A673 (cell line): ENCODE measurements around the gene SUMF1. TPM values are rescaled to one million over a fixed set of nuclear protein-coding genes. Genes with fewer than 3 reads are reported as not detected.

Experiments
- BruUV-seq: library from RNA; stranded (reverse); fragments of 400-500 nt; replicated peaks from 2 replicates; lab custom pipeline; 2021; lab: Mats Ljungman, UMichigan
- CTCF ChIA-PET: fragments of 300-600 bp; sonication (Branson Sonifier 250); formaldehyde crosslinking; loops from one replicate; lab custom pipeline; 2022; ENCODE audit warnings: antibody characterized with exemption; lab: Charles Lee
- POLR2A ChIA-PET: fragments of 300-600 bp; sonication (Branson Sonifier 250); formaldehyde crosslinking; loops from one replicate; lab custom pipeline; 2022; ENCODE audit warnings: antibody characterized with exemption; ENCODE audit not compliant: low non-redundant PET; lab: Charles Lee
- DNase-seq: peaks from one replicate; pipeline ENCODE4 v3.0.0-alpha.2; 2015; ENCODE audit warnings: low spot score
- H3K27ac ChIP-seq: fragments of 200-600 bp; sonication (generic); 2 replicates; pipeline ENCODE4 v1.5.1; 2016; ENCODE audit warnings: mixed run types, low read depth, mild to moderate bottlenecking, mixed read lengths, antibody characterized with exemption, low read length; ENCODE audit not compliant: poor library complexity, severe bottlenecking
- H3K27me3 ChIP-seq: fragments of 200-600 bp; sonication (generic); replicated peaks from 2 replicates; pipeline ENCODE4 v1.6.1; 2017; ENCODE audit warnings: mixed run types, low read depth, mild to moderate bottlenecking, mixed read lengths, antibody characterized with exemption, low read length; ENCODE audit not compliant: insufficient read depth, poor library complexity
- H3K36me3 ChIP-seq: fragments of 200-600 bp; sonication (generic); 2 replicates; pipeline ENCODE4 v1.6.1; 2016; ENCODE audit warnings: mixed run types, mild to moderate bottlenecking, mixed read lengths, antibody characterized with exemption, low read length; ENCODE audit not compliant: insufficient read depth, poor library complexity, severe bottlenecking
- H3K4me1 ChIP-seq: fragments of 200-600 bp; sonication (generic); 2 replicates; pipeline ENCODE4 v1.6.1; 2017; ENCODE audit warnings: mixed run types, mild to moderate bottlenecking, mixed read lengths, antibody characterized with exemption, low read length; ENCODE audit not compliant: insufficient read depth, poor library complexity, severe bottlenecking
- H3K4me3 ChIP-seq: fragments of 200-600 bp; sonication (generic); 2 replicates; pipeline ENCODE4 v1.5.1; 2016; ENCODE audit warnings: low read depth, mixed run types, mild to moderate bottlenecking, mixed read lengths, low read length; ENCODE audit not compliant: poor library complexity, severe bottlenecking
- H3K9me3 ChIP-seq: fragments of 200-600 bp; sonication (generic); 2 replicates; pipeline ENCODE4 v1.6.1; 2016; ENCODE audit warnings: mixed run types, low read depth, mild to moderate bottlenecking, mixed read lengths, antibody characterized with exemption, low read length; ENCODE audit not compliant: poor library complexity, severe bottlenecking
- CTCF ChIP-seq: fragments of 300-800, 200-600 bp; sonication (generic); conservative IDR thresholded peaks from 2 replicates; pipeline ENCODE4 v1.5.1; 2017; ENCODE audit warnings: low read depth, mild to moderate bottlenecking, antibody characterized with exemption, low read length, moderate library complexity, mixed read lengths
- EZH2 ChIP-seq: fragments of 200-600 bp; sonication (generic); IDR thresholded peaks from 2 replicates; pipeline ENCODE4 v1.6.1; 2017; ENCODE audit warnings: borderline replicate concordance, low read depth, mild to moderate bottlenecking, mixed read lengths, antibody characterized with exemption, low read length; ENCODE audit not compliant: poor library complexity, severe bottlenecking
- intact Hi-C: fragments of 100-400 bp; cut with micrococcal nuclease; formaldehyde crosslinking; loops from one replicate; pipeline ENCODE4 v1.10.0; 2022; ENCODE audit not compliant: unreplicated experiment
- total RNA-seq: library from RNA; stranded (reverse); gene quantifications from 2 replicates; pipeline ENCODE4 v1.2.3, GENCODE V29; 2021

The SUMF1 gene
- total RNA-seq, 1 experiment from 2014 or later: 7.8 TPM

GRCh38 chr3:4406746-4407568, 60.1 kb downstream of the SUMF1 start:
- no peaks in the 10 kb centered on the region for H3K4me1 ChIP-seq
- H3K4me3 ChIP-seq: no peak overlapping the region
- DNase-seq: no peak
- H3K27me3 ChIP-seq: no peaks in the 10 kb centered on the region
- CTCF ChIA-PET: no interaction called here
- POLR2A ChIA-PET: interaction anchor here (0.6 kb wide), 1 partner anchor 206 kb away, joined by 3 read pairs; no protein-coding TSS in a partner anchor
- TF ChIP-seq EZH2 (no peak), CTCF (no peak)
- H3K27ac ChIP-seq: no peak overlapping the region
- no peaks in the 10 kb centered on the region for H3K36me3 ChIP-seq
- BruUV-seq: no TSS peak
- no peaks in the 10 kb centered on the region for H3K9me3 ChIP-seq
- intact Hi-C loops: no loop called here

- intact Hi-C loops: no loop called here
- BruUV-seq: no TSS peak
- CTCF ChIA-PET: no interaction called here
Measured at GRCh38 chr3:4404881-4405280, 62.2 kb downstream of the SUMF1 start.

GRCh38 chr3:4401441-4401840, 65.6 kb downstream of the SUMF1 start:
- no peak overlapping the region for H3K27ac ChIP-seq
- TF ChIP-seq EZH2 (no peak), CTCF (no peak)
- ChIA-PET CTCF (no interaction called here), POLR2A (no interaction called here)
- H3K4me3 ChIP-seq: no peak overlapping the region
- no peaks in the 10 kb centered on the region for H3K27me3 ChIP-seq
- DNase-seq: no peak
- no TSS peak for BruUV-seq
- intact Hi-C loops: no loop called here
- H3K4me1 ChIP-seq: no peaks in the 10 kb centered on the region
- no peaks in the 10 kb centered on the region for H3K9me3 ChIP-seq
- H3K36me3 ChIP-seq: no peaks in the 10 kb centered on the region

More at GRCh38 chr3:4404881-4405280, 62.2 kb downstream of the SUMF1 start:
- no peak overlapping the region for H3K27ac ChIP-seq
- H3K27me3 ChIP-seq: no peaks in the 10 kb centered on the region
- TF ChIP-seq CTCF (no peak), EZH2 (no peak)
- no peaks in the 10 kb centered on the region for H3K4me1 ChIP-seq
- H3K36me3 ChIP-seq: no peaks in the 10 kb centered on the region
- no peak overlapping the region for H3K4me3 ChIP-seq
- no peaks in the 10 kb centered on the region for H3K9me3 ChIP-seq
- no peak for DNase-seq
- POLR2A ChIA-PET: no interaction called here
